Activated naive CD8-positive, alpha-beta T cell treated with anti-CD3 and anti-CD28 coated beads, Interleukin-2, amount 50 U/mL, for 16 hours (primary cell): ENCODE results near the gene MRPS23.

Experiments
- DNase-seq: peaks from one replicate; pipeline ENCODE4 v3.0.0-alpha.2; 2020; ENCODE audit warnings: low read depth, low spot score

The MRPS23 gene

DNA sequence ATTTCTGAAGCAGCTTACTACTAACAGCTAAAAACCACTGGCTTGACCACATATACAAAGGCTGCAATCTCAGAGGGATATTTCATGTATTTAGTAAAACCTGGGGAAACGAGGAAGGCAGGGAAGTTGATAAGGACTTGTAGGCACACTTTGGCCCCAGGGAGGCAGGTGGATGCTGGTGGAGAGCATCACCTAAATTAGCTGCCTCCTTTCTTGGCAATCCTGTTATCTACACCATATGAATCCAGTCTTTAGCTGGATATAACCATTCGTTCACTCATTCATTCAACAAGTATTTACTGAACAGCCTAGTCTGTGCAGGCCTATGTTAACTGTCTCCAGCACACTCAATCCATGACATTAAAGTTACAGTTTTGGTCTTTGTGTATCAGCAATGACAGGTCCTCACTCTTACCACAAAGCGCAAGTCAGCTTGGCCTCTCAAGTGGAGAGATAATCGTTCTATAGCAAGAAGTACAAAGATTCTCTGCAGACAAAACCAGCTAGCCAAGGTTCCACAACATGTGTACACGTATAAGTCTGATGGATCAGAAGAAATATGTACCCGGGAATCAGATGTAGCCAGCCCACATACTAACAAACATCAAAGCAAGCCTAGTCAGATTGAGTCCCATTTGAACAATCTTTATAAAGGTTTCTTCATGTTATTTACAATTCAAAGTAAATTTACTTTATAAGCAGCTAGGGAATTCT lies 10.8 kb downstream of the MRPS23 start:
- DNase-seq = no peak

DNA sequence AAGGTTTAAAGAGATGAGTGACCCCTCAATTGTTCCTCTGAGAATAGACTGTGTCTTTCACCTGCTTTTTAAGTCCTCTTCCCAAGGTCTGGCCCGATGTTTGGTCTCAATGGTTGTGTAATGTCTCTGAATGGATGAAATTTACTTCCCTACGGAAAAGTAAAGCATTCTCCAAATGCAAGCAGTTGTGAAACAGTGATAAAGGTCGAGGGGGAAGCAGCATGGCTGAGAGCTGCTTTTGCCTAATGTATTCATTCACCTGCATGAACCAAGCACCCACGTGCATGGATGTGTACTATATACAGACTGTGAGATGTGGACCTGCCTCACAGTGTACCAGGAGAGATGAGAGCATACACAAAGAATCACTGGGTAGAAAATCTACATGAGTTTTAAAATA lies 11.4 kb downstream of the MRPS23 start:
- DNase-seq = no peak

- DNase-seq = no peak
Measured at GRCh38 chr17:57835333-57835900, 14.4 kb downstream of the MRPS23 start.

GRCh38 chr17:57834146-57834741 lies 15.6 kb downstream of the MRPS23 start:
- DNase-seq = no peak

DNA sequence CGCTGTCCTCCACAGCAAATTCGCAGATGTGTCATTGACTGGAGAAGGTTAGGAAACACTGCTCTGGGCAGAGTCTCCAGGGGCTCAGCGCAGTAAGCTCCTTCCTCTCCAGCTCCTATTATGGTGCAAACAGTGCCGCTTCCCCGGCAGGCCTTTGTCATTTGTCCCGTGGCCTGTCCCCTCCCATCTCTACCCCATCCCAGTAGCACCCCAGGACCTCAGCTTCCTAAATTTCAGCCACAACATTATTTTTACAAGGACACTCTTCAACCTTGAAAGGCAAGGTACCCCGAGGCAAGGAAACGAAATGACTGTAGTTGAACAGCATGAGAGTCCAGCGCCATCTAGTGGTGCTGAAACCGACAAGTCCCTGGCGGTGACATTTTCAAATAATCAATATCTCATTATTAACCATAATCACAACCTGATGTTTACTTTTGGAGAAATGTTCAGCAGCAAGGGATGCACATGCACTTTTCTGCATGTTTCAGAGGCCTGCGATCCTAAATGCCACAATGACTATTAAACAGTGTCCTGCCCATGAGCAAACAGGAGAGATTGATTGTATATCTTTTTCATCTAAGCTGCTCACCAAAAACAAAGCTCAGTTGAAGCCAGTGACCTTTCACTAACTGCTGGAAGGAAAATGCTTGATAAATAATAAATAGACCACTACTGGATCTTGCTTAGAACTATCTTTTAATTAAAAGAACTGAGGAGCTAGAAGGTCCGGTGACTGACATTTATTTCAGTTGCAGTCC lies 16.5 kb downstream of the MRPS23 start:
- peak; percentile 41 for DNase-seq

DNA sequence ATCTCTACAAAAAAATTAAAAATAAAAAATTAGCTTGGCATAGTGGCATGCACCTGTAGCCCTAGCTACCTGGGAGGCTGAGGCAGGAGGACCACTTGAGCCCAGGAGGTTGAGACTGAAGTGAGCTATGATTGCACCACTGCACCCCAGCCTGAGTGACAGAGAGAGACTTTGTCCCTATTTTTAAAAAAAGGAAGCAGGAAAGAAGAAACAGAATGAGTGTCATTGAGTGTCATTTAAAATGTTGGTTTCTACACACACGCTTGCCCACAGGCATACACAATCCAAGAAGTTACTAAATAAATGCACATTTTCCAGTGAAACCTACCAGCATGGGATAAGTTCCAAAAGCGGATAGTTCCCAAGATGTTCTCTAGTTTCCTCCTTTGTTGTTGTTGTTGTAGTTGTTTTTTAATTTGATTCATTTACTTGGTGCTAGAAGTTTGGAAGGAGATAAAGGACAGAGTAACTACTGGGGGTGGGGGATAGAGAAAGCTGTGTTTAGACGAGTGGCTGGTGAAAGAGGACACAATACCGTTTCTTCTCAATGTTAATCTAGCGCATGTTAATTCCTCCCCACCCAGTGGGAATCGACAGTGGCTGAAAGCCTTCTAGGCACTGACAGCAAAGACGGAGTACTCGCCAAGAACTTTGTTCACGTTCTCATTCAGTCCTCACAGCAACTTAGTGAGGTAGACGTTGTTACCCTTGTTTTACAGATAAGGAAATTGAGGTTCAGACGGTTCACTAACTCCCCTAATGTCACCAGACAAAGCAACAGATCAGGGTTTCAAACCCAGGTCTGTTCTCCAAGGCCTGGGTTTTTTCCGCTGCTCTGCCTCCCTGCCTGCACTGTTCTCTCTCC lies 17.3 kb downstream of the MRPS23 start:
- no peak for DNase-seq

GRCh38 chr17:57830880-57831279 lies 19.0 kb downstream of the MRPS23 start:
- DNase-seq = no peak

- no peak for DNase-seq
Measured at GRCh38 chr17:57823469-57824401, 26.1 kb downstream of the MRPS23 start.

GRCh38 chr17:57819867-57820266 lies 30.0 kb downstream of the MRPS23 start:
- no peak for DNase-seq

- no peak for DNase-seq
Measured at GRCh38 chr17:57819285-57819684, 30.6 kb downstream of the MRPS23 start.

DNA sequence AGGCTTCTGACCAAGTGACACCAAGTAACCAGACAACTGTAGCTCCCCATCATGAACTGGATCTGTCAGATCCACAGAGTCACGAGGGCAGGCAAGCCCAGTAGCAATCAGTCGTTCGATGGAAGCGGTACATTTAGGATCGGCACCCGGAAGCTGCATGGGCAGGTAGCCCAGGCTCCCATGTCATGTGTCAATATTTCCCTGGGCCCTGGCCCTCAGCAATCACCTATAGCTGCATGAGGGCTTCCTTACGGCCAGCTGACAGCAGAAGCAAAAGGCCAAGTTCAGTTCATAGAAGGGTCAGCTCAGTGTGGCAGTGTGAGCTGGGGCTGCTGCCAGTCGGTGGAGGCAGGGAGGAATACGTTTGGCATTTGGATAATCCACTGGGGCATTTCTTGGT lies 31.8 kb downstream of the MRPS23 start:
- DNase-seq = no peak

DNA sequence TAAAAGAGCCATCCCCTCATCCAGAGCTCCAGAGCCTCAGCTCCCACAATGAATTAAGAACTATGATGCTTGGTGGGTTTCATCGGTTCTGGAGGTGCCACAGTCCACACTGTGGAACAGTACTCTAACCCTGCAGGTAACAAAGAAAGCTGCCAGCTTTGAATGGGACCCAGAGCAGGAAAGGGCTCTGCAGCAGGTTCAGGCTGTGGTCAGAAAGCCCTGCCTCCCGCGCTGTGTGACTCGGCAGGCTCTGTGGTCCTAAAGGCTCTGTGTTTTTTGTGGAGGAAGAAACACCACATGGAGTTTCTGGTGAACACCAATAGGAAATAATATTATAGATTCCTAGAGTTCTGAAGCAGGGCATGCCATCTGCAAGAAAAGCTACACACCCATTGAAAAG lies 32.5 kb downstream of the MRPS23 start:
- DNase-seq = no peak

DNA sequence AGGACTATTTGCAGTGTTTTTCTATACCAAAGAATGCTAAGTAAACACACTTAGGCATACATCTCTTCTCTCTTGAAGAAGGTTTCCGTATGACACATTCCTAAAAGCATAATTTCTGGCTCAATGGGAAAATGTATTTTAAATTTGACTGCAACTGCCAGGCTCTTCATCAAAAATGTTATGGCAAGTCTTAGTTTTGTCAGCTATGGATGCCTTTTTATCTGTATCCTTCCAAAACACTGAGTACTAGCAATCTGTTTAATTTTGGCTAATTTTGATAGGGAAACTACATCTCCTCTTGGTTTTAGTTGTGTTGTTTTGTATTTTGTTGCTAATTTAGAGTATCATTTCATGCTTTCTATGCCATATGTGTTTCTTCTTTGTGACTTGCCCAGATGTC lies 35.4 kb downstream of the MRPS23 start:
- DNase-seq = no peak

DNA sequence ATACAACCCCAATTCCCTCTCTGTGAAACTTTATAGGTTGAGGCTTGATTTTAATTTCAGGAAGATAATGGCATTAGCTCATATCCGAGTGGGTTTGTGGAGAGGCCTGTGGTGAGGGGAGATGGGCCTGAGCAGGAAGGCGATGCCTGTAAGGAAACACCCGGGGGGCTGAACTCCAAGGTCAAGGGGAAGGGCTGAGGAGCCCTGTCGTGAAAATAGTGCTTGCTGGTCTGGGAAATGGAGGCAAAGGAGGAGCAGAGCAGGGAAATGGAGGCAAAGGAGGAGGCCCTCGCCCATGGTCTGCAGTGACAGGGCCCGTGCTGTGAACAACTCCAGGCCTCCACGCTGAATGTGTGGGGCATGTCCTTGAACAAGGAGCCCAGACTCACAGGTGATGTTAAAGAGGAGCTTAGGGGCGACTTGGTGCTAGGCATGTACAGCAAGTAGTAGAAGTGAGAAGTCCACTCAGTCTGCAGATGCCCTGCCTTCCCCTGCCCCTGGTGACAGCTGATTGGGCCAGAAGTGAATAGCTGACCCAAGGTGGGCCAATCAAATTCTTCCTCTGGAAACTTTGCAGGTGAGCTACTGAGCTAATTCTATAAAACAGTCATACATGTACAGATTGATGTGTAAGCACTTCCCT lies 38.1 kb downstream of the MRPS23 start:
- no peak for DNase-seq

GRCh38 chr17:57810721-57811637 lies 38.9 kb downstream of the MRPS23 start:
- DNase-seq = no peak

GRCh38 chr17:57809879-57810278 lies 40.0 kb downstream of the MRPS23 start:
- DNase-seq = no peak

DNA sequence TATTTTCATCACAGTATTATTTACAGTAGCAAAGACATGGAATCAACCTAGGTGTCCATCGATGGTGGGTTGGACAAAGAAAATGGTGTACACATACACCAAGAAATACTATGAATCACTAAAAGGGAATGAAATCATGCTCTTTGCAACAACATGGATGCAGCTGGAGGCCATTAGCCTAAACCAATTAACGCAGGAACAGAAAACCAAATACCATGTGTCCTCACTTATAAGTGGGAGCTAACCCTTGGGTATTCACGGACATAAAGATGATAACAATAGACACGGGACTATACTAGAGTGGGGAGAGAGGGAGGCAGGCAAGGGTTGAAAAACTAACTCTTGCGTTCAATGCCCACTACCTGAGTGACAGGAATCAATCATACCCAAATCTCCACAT lies 41.0 kb downstream of the MRPS23 start:
- no peak for DNase-seq

DNA sequence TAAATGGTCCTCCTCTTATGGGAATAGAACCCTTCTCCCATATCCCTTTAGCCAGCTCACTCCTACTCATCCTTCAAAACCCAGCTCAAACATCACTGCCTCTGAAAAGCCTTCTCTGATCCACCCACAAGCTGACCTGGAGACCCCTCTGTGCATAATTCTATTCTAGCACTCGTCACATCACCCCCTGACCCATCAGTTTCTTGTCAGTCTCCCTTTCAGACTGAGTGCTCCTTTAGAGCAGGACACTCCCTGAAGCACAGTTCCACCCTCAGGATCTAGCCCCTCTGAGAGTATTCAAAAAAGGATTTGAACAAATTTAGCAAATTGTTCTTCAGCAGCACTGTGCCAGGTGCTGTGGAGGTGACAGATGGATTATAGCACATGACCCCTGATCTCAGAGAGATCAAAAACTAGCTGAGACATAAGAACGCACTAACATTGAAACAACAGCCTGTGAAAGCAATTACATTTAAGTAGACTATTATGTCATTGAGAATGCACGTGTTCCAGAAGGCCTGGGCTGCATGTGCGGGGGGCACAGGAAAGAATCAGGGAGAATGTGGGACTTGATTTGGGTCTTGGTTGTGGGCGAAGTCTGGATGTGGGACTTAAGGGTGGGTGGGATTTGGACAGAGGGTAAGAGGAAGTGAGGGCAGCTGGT lies 43.5 kb downstream of the MRPS23 start:
- no peak for DNase-seq
